Small intestine (tissue), 16 donors: ENCODE measurements around the gene GFRA4. TPM values are rescaled to one million over a fixed set of nuclear protein-coding genes. Genes with fewer than 3 reads are reported as not detected.

Experiments used
- DNase-seq, 2 donors: peaks; one replicate each; pipeline versions ENCODE4 v3.0.0 to v3.0.0-alpha.2; 2013
- FAIRE-seq: peaks from 2 replicates; lab custom pipeline; 2012; peaks lifted over from hg19 to GRCh38; lab: Jason Lieb, UNC
- H3K27ac ChIP-seq, 3 donors: one replicate each; pipeline ENCODE4 v1.5.1; 2013; ENCODE audit warnings: low read length in 2 of 3, mild to moderate bottlenecking in 2 of 3, control low read depth in 1 of 3, inconsistent platforms in 1 of 3, low read depth in 1 of 3, moderate library complexity in 1 of 3
- H3K27me3 ChIP-seq, 3 donors: one replicate each; pipeline ENCODE4 v1.6.1; 2013; ENCODE audit warnings: low read length in 3 of 3, inconsistent platforms in 1 of 3; ENCODE audit not compliant: control insufficient read depth in 3 of 3, insufficient read depth in 3 of 3
- H3K36me3 ChIP-seq, 3 donors: one replicate each; pipeline ENCODE4 v1.6.1; 2013; ENCODE audit warnings: low read length in 3 of 3, inconsistent platforms in 1 of 3, low read depth in 1 of 3, mild to moderate bottlenecking in 1 of 3, moderate library complexity in 1 of 3; ENCODE audit not compliant: control insufficient read depth in 3 of 3, insufficient read depth in 2 of 3
- H3K4me1 ChIP-seq, 3 donors: one replicate each; pipeline ENCODE4 v1.6.1; 2013; ENCODE audit warnings: low read length in 2 of 3, inconsistent platforms in 1 of 3, low read depth in 1 of 3, mild to moderate bottlenecking in 1 of 3, moderate library complexity in 1 of 3; ENCODE audit not compliant: control insufficient read depth in 3 of 3, insufficient read depth in 2 of 3
- H3K4me3 ChIP-seq, 3 donors: one replicate each; pipeline ENCODE4 v1.5.1; 2013; ENCODE audit warnings: low read length in 3 of 3, control low read depth in 1 of 3, inconsistent platforms in 1 of 3, low read depth in 1 of 3, mild to moderate bottlenecking in 1 of 3, moderate library complexity in 1 of 3
- H3K9me3 ChIP-seq, 2 donors: one replicate each; pipeline ENCODE4 v1.6.1; 2013; ENCODE audit warnings: low read depth in 1 of 2, low read length in 1 of 2; ENCODE audit not compliant: control insufficient read depth in 2 of 2, insufficient read depth in 1 of 2
- WGBS, 3 donors: extraction: QIAGEN DNeasy Blood & Tissue Kit; methylation state at CpG; one replicate each; pipeline ENCODE4 v1.1.7; 2013; 5-methylcytosine and 5-hydroxymethylcytosine counted together
- long read RNA-seq, 10 donors: transcript quantifications; one replicate each; lab custom pipeline, GENCODE V29; 2026
- polyA plus RNA-seq, 4 donors: library from polyadenylated mRNA; stranded (reverse) in 3 of 4; unstranded in 1 of 4; fragments of 200-250 nt in 3 of 4; fragments of 120-200 nt in 1 of 4; gene quantifications; one replicate each; pipeline versions ENCODE4 v1.2.1 to v1.2.3, GENCODE V29; 2013
- donor health status: healthy with polysubstance abuse.
- donor health status: control.
- donor health status: control.
- donor health status: Bipolar disorder and iron deficiency.
- donor health status: healthy.

GFRA4 gene
- polyA plus RNA-seq = not detected
- long read RNA-seq, donor 1 = 0 reads
- long read RNA-seq, donor 2 = 0 reads
- long read RNA-seq, donor 3 = 0 reads
- long read RNA-seq, donor 4 = 0 reads
- long read RNA-seq, donor 5 = 0 reads
- long read RNA-seq, donor 6 = 0 reads
- long read RNA-seq, donor 7 = 0 reads
- long read RNA-seq, donor 8 = 0 reads
- long read RNA-seq, donor 9 = 0 reads
- long read RNA-seq, donor 10 = 0 reads

GRCh38 chr20:3663031-3663701, at the start of gene GFRA4:
GFRA4 (minus strand) TSS chr20:3663399; CDS start chr20:3663399, 0 bp downstream.
- Histone ChIP-seq H3K36me3 (no peaks in the 10 kb centered on the region), H3K4me3 (no peak within 1 kb of the TSS), H3K27me3 (peaks cover 9 to 56% (median 12%) of the 10 kb centered on the region in 3 donors), H3K27ac (no peak within 1 kb of the TSS), H3K9me3 (no peaks in the 10 kb centered on the region), H3K4me1 (no peaks in the 10 kb centered on the region)
- DNase-seq = no peak
- 59 to 70% (median 67%) methylated on average over 19 of the region's 19 CpGs for WGBS, 3 donors
- FAIRE-seq = no peak

- H3K4me1 ChIP-seq = peaks cover 0 to 6% (median 0%) of the 10 kb centered on the region in 3 donors
- no peak within 1 kb of the TSS for H3K27ac ChIP-seq
- H3K4me3 ChIP-seq = no peak within 1 kb of the TSS
- peaks cover 0 to 3% (median 0%) of the 10 kb centered on the region in 3 donors for H3K27me3 ChIP-seq
- WGBS, 3 donors = 71 to 84% (median 71%) methylated on average over 12 to 15 of the region's 15 CpGs
- DNase-seq (no peak), FAIRE-seq (no peak)
- H3K36me3 ChIP-seq = no peaks in the 10 kb centered on the region
- no peaks in the 10 kb centered on the region for H3K9me3 ChIP-seq
Measured at GRCh38 chr20:3712279-3712873, 49.2 kb upstream of the GFRA4 start, which contains the start of gene SIGLEC1. SIGLEC1 (minus strand) TSS chr20:3712600; CDS start chr20:3707128, 5,472 bp downstream.

DNA sequence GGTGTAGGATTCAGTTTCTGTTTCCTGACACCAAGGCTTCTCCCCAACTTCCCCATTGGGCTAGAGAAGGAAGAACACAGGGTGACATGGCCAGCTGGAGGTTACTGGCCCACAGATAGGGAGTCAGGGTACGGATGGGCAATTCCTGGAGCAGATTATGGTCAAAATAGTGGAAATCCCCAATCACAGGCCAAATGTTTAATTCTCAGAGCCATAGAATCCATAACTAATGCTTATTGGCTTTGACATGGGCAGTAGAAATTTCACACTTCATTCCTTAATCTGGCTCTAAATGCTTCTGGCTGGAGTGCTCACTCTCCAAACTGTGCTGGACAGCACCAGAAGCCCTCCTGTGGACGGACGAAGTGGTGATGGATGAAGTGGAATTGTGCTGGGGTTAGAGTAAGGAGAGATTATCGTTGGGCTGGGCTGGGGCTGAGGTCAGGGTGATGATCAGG, 48.3 kb upstream of the GFRA4 start:
- peaks cover 0 to 6% (median 0%) of the 10 kb centered on the region in 3 donors for H3K4me1 ChIP-seq
- DNase-seq (no peak), FAIRE-seq (no peak)
- peaks cover 0 to 3% (median 0%) of the 10 kb centered on the region in 3 donors for H3K27me3 ChIP-seq
- no peaks in the 10 kb centered on the region for H3K9me3 ChIP-seq
- 74 to 82% (median 81%) methylated on average over 4 of the region's 4 CpGs for WGBS, 3 donors
- H3K27ac ChIP-seq = no peak overlapping the region
- no peak overlapping the region for H3K4me3 ChIP-seq
- H3K36me3 ChIP-seq = no peaks in the 10 kb centered on the region

DNA sequence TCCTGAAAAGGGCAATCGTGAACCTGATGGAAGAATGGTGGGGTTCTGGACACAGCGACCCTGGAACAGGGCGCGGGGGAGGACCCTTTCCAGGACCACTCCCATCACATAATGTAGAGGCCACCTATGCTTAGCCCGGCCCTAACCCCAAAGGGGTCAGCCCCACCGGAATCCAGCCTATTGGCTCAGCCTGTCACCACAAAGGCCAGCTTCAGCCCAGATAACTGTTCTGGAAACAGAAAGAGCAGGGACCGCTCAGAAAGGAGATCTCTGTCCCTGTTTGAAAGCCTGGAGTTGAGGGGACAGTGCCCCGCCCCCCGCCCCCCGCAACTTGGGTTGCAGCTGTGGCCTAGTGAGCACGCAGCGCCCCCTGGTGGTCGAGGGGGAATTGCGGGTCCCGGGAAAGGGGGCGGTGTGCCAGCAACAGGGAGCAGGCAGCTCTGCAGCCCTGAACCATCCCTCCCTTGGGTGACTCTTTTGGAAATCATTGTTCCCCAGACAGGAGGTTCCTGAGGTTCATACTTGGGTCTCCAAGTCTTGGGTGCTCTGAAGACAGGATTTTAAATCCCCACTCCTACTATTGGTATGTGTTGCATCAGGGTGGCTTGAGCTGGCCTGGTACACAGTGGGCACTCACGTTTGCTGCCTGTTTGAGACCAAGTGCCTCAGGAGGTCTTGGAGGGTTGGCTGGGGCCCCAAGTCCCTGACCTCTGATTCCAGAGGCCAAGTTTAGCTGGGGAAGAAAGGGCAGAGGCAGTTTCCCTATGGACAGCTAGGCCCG, 47.7 kb upstream of the GFRA4 start:
- Histone ChIP-seq H3K9me3 (no peaks in the 10 kb centered on the region), H3K4me1 (peaks cover 0 to 6% (median 0%) of the 10 kb centered on the region in 3 donors), H3K4me3 (no peak overlapping the region), H3K27ac (no peak overlapping the region), H3K36me3 (no peaks in the 10 kb centered on the region), H3K27me3 (peaks cover 0 to 4% (median 0%) of the 10 kb centered on the region in 3 donors)
- 27 to 33% (median 28%) methylated on average over 18 of the region's 18 CpGs for WGBS, 3 donors
- FAIRE-seq (no peak), DNase-seq (peak; percentile 31 to 67)

DNA sequence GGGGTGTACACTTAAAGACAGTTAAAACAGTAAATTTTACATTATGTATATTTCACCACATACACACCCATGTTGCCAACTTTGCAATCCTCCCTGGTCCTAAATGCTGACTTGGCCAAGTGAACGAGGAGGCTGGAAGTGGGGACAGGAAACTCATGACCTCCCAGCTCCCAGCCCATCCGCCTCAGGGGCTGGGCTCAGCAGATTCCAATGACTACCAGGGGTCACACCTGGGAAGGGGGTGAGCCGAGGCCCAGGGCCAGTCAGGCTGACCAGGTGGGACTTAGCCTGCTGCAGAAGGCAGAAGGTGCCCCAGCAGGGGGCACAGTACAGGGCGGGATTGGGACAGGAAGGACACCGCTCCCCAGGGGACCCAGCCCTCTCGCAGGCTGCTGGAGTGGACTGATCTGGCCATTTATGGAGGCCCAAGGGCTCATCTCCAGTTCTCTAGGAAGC, 46.8 kb upstream of the GFRA4 start:
- DNase-seq = no peak
- peaks cover 0 to 6% (median 0%) of the 10 kb centered on the region in 3 donors for H3K4me1 ChIP-seq
- no peak overlapping the region for H3K27ac ChIP-seq
- H3K27me3 ChIP-seq = peaks cover 0 to 4% (median 0%) of the 10 kb centered on the region in 3 donors
- no peaks in the 10 kb centered on the region for H3K9me3 ChIP-seq
- WGBS, 3 donors = 42 to 61% (median 53%) methylated on average over 5 to 6 of the region's 6 CpGs
- H3K36me3 ChIP-seq = no peaks in the 10 kb centered on the region
- FAIRE-seq = no peak
- no peak overlapping the region for H3K4me3 ChIP-seq

DNA sequence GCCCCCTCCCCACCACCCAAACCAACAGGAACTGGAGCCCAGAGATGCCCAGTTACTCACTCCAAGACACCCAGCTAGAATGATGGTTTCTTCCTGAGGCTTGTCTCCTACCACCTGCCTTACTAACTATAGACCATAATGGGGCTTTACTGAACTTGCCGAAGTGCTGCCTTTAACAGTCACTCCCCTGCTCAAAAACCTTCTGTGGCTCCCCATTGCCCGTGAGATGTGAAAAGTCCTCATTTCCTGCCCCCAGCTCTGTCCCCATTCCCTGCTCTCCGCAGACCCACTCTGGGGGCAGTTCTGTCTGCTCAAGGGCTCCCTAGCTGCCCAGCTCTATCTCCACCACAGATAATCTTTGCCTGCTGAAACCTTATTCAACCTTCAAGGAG, 44.3 kb upstream of the GFRA4 start:
- FAIRE-seq (no peak), DNase-seq (no peak)
- H3K4me3 ChIP-seq = no peak overlapping the region
- H3K36me3 ChIP-seq = no peaks in the 10 kb centered on the region
- H3K4me1 ChIP-seq = peaks cover 0 to 6% (median 0%) of the 10 kb centered on the region in 3 donors
- no peak overlapping the region for H3K27ac ChIP-seq
- H3K27me3 ChIP-seq = peaks cover 0 to 4% (median 0%) of the 10 kb centered on the region in 3 donors
- no peaks in the 10 kb centered on the region for H3K9me3 ChIP-seq
- 87 to 94% (median 89%) methylated on average over 3 of the region's 3 CpGs for WGBS, 3 donors

- H3K4me3 ChIP-seq = no peak overlapping the region
- peaks cover 0 to 4% (median 0%) of the 10 kb centered on the region in 3 donors for H3K27me3 ChIP-seq
- H3K36me3 ChIP-seq = no peaks in the 10 kb centered on the region
- no peak for FAIRE-seq
- no peak overlapping the region for H3K27ac ChIP-seq
- H3K9me3 ChIP-seq = no peaks in the 10 kb centered on the region
- WGBS, 3 donors = 65 to 77% (median 71%) methylated on average over 10 of the region's 10 CpGs
- DNase-seq = no peak
- peaks cover 0 to 6% (median 0%) of the 10 kb centered on the region in 3 donors for H3K4me1 ChIP-seq
Measured at GRCh38 chr20:3706774-3707507, 43.7 kb upstream of the GFRA4 start.
